T-helper 1 cell treated with Interleukin-12 subunit alpha and Interleukin-12 subunit beta and Interleukin-4 antibody, amounts not matched to agents 30 μg/mL and 1 μg/mL, for 36 hours (primary cell): ENCODE data around the gene CACHD1.

ENCODE experiments used
- H3K27ac Mint-ChIP-seq: one replicate; pipeline ENCODE4 v1.8.0; 2021; ENCODE audit warnings: mild to moderate bottlenecking, mixed read lengths
- H3K27me3 Mint-ChIP-seq: one replicate; pipeline ENCODE4 v1.8.0; 2021; ENCODE audit warnings: low read depth, mixed read lengths
- H3K36me3 Mint-ChIP-seq: one replicate; pipeline ENCODE4 v1.8.0; 2021; ENCODE audit warnings: low read depth, mixed read lengths
- H3K4me1 Mint-ChIP-seq: one replicate; pipeline ENCODE4 v1.8.0; 2021; ENCODE audit warnings: low read depth, mixed read lengths
- H3K4me3 Mint-ChIP-seq: one replicate; pipeline ENCODE4 v1.8.0; 2021; ENCODE audit warnings: mild to moderate bottlenecking, moderate library complexity, mixed read lengths
- H3K9me3 Mint-ChIP-seq: one replicate; pipeline ENCODE4 v1.8.0; 2021; ENCODE audit warnings: mixed read lengths

The CACHD1 gene

DNA sequence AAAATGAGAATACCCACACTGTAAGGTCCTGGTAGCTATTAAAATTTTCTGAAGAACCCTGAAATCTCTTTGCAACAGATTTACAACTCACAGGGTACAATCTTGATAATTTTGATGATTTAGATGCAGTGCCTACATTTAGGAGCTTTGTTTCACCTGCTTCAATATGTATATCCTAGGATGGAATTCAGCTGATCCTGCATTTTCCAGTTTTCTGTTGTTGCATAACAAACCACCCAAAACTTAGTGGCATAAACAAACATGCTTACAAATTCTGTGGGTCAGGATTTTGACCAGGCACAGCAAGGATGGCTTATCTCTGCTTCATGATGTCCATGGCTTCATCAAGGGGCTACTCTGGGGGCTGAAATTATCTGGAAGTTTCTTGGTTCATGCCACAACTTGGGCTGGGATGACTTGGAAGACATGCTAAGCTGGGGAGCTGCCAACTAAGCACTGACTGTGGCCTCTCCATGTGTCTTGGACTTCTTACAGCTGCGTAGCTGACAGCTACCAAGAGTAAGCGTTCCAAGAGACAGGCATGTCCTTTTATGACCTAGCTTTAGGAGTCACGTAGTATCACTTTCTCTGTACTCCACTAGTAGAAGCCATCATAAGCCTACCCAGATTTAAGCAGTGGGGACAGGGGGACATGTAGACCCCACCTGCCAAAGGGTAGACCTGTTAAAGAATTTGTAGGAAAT, 108.5 kb downstream of the CACHD1 start:
- no peaks in the 10 kb centered on the region for H3K4me1 Mint-ChIP-seq
- no peaks in the 10 kb centered on the region for H3K36me3 Mint-ChIP-seq
- no peaks in the 10 kb centered on the region for H3K9me3 Mint-ChIP-seq
- H3K27ac Mint-ChIP-seq: no peak overlapping the region
- H3K4me3 Mint-ChIP-seq: no peak overlapping the region
- H3K27me3 Mint-ChIP-seq: no peaks in the 10 kb centered on the region

DNA sequence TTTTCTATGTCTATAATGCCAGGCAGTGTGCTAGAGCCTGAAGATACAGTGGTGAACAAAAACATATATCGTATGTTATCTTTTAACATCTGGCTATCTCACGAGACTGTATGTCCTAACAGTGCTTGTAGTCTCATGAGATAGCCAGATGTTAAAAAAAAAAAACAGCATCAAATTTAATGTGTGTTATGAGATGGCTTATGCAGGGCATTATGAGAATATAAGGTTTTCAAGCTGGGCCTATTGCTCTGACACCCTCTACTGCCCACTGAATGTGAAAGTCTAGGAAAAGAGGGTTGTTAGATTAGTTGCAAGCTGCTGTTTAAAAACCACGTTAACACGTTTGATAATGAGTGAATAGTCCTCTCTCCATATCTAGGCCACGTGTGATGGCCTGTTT, 109.8 kb downstream of the CACHD1 start:
- Mint-ChIP-seq H3K27ac (no peak overlapping the region), H3K27me3 (no peaks in the 10 kb centered on the region), H3K36me3 (no peaks in the 10 kb centered on the region), H3K9me3 (no peaks in the 10 kb centered on the region), H3K4me3 (no peak overlapping the region), H3K4me1 (no peaks in the 10 kb centered on the region)

DNA sequence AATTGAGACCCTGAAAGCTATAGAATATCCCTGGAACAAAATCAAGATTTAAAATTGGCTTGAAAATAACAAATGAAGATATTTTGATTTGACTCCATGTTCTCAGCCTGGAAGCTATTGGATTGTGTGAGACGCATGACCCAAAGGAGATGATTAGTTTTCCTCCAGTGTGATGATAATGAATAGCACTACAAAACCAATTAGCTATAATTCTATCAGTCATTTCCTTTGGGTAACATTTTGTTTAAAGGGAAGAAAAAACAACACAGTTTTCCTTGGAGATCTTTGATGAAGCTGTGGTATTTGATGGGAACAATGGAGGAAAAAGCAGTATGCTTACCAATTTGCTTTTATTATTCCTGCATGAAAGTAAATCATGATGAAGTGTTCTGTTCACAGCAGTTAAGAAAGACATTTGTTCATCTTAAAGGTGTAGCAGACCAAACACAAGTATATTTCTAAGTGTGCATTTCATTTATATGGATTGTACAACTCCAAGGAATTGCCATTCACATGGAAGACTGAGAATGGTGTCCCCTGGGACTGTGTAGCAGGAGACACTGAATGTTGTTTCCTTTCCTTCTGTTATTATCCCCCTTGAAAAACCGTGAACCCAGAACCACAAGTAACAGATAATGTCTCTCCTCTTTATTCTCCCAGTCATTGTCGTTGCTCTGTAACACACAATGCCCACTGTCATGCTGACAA, 111.4 kb downstream of the CACHD1 start:
- H3K27ac Mint-ChIP-seq: no peak overlapping the region
- H3K36me3 Mint-ChIP-seq: no peaks in the 10 kb centered on the region
- H3K27me3 Mint-ChIP-seq: no peaks in the 10 kb centered on the region
- no peak overlapping the region for H3K4me3 Mint-ChIP-seq
- no peaks in the 10 kb centered on the region for H3K4me1 Mint-ChIP-seq
- no peaks in the 10 kb centered on the region for H3K9me3 Mint-ChIP-seq

DNA sequence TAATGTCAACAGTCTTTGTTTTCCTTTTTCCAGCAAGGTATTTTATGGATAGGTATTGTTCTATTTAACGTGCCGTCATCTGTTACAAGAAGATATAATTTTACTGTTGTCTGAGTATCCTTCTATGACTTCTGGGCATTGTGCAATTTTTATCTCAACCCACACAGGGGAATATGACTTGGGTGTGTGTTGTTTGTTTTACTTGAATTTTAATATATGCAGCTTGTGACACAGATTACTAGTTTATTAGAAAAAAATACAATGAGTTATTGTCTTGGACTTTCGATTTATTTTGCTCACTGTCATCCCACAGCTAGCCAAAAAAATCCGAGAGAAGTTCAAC, 111.9 kb downstream of the CACHD1 start:
- H3K9me3 Mint-ChIP-seq: no peaks in the 10 kb centered on the region
- no peaks in the 10 kb centered on the region for H3K27me3 Mint-ChIP-seq
- H3K4me1 Mint-ChIP-seq: no peaks in the 10 kb centered on the region
- H3K4me3 Mint-ChIP-seq: no peak overlapping the region
- no peaks in the 10 kb centered on the region for H3K36me3 Mint-ChIP-seq
- no peak overlapping the region for H3K27ac Mint-ChIP-seq

DNA sequence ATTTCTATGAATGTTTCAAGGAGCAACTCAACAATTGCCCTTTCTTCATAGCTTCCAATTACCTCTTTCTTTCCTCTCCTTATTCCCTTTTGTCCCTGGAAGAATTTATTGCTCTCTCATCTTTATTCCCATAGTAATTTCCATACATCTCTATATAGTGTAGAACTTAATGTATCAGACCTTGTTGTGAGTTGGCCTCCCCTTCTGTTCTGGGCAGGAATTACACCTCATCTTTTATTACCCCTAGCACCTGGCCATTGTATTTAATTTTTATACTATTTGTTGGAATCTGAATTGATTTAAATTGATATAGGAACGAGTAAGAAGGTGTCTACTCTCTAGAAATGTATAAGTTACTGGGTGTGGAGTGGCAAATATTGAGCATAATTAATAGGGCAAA, 114.5 kb downstream of the CACHD1 start:
- Mint-ChIP-seq H3K4me3 (no peak overlapping the region), H3K27ac (no peak overlapping the region), H3K27me3 (no peaks in the 10 kb centered on the region), H3K9me3 (no peaks in the 10 kb centered on the region), H3K36me3 (no peaks in the 10 kb centered on the region), H3K4me1 (no peaks in the 10 kb centered on the region)

DNA sequence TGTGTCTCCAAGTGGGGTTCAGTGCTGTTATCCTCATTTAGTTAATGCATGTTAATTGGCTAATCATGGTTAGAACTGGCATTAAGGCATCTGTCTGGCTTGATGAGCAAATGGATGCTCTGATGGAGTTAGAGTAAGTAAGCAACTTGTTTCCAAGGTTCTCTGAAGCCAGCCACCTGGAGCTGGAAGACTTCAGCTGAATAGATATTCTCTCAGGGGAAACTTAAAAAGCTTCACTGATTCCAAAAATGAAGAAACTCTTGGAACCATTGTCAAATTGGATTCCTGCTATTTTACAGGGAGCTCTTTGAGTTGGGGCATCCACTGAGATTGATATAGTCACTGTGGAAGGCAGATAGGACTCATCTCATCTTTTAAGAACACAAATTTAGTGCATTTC, 118.9 kb downstream of the CACHD1 start:
- Mint-ChIP-seq H3K4me3 (no peak overlapping the region), H3K4me1 (no peaks in the 10 kb centered on the region), H3K9me3 (no peaks in the 10 kb centered on the region), H3K27me3 (no peaks in the 10 kb centered on the region), H3K36me3 (no peaks in the 10 kb centered on the region), H3K27ac (no peak overlapping the region)

DNA sequence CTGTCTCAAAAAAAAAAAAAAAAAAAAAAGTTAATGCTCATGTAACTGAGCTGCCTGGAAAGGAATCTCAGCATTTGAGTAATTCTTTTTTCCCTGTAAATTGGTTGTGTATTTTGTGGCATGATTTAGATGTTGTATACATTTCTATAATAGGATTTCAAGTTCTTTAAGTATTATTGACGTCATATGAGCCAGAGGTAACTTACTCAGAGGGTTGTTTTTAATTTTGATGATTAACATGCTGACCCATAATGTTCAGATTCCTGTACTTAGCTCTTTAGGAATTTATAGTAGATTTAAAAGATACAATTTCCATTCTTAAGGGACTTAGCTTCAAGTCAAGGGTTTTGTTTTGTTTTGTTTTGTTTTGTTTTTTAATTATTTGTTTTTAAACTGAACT, 120.4 kb downstream of the CACHD1 start:
- no peak overlapping the region for H3K27ac Mint-ChIP-seq
- no peaks in the 10 kb centered on the region for H3K36me3 Mint-ChIP-seq
- H3K4me1 Mint-ChIP-seq: no peaks in the 10 kb centered on the region
- H3K4me3 Mint-ChIP-seq: no peak overlapping the region
- H3K9me3 Mint-ChIP-seq: no peaks in the 10 kb centered on the region
- H3K27me3 Mint-ChIP-seq: no peaks in the 10 kb centered on the region

DNA sequence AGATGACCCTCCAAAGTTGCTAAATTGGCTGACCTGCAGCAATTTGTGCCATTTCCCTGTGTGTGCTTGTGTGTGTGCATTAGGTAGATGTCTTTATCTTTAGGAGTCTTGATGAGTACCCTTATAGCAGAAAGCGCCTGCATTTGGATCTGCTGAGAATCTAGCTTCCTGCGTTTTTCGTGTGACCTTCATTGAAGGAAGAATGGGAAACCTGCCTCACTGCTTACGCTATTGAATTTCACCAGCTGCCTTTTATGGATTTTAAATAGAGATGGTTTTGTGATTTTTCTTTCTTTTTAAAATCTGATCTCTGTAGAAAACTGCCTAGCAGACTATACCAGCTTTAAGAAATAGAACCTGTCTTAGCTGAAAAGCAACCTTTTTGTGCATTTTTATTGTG, 124.5 kb downstream of the CACHD1 start:
- Mint-ChIP-seq H3K36me3 (no peaks in the 10 kb centered on the region), H3K27ac (no peak overlapping the region), H3K9me3 (no peaks in the 10 kb centered on the region), H3K27me3 (no peaks in the 10 kb centered on the region), H3K4me3 (no peak overlapping the region), H3K4me1 (no peaks in the 10 kb centered on the region)

DNA sequence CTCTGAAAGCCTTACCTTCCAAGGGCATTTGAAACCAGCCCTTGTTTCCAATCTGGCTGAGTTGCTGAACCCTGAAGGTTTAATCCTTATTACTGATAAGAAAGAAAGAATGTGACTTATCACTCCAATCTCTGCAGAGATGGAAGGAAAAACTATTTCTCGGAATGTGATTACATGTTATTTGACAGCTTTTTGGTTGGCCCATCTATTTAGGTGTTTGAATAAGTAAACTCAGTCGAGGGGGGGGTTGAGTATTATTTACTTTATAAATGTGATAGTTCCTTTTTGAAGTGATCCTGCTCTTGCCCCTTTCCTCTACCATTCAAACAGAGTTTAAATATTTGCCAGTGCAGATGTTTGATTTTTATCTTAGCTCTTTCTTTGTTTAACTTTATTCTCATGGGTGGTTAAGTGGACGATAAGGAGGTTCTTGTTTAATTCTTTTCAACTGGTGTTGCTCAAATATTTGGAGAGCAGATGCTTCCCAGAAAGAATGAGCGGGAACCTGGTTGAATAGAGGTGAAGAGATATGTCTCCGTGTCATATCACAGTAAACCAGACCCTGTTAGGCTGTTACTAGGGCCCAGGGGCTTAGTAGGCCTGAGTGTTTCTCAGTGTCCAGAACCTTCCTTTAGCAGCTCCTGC, 126.1 kb downstream of the CACHD1 start:
- H3K9me3 Mint-ChIP-seq: no peaks in the 10 kb centered on the region
- no peak overlapping the region for H3K27ac Mint-ChIP-seq
- H3K27me3 Mint-ChIP-seq: no peaks in the 10 kb centered on the region
- H3K36me3 Mint-ChIP-seq: no peaks in the 10 kb centered on the region
- H3K4me3 Mint-ChIP-seq: no peak overlapping the region
- H3K4me1 Mint-ChIP-seq: no peaks in the 10 kb centered on the region

DNA sequence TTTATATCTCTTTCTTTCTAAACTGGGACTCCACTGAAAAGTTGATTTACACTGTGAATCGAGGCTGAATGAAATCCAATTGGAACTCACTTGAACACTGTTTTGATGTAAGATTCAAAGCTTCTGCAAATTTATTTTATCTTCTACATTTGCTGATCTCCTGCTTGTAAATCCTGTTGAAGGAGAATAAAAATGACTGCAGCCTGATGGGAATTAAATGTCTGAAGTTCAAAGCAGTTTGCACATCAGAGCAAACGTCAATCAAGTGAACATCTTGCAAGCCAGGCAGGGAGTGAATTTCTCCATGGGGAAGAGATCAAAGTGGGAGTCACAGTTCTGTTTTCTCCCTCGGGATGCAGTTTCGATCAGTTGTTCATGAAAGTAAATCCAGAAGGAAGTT, 127.2 kb downstream of the CACHD1 start:
- Mint-ChIP-seq H3K27me3 (no peaks in the 10 kb centered on the region), H3K27ac (no peak overlapping the region), H3K36me3 (no peaks in the 10 kb centered on the region), H3K4me1 (no peaks in the 10 kb centered on the region), H3K9me3 (no peaks in the 10 kb centered on the region), H3K4me3 (no peak overlapping the region)

DNA sequence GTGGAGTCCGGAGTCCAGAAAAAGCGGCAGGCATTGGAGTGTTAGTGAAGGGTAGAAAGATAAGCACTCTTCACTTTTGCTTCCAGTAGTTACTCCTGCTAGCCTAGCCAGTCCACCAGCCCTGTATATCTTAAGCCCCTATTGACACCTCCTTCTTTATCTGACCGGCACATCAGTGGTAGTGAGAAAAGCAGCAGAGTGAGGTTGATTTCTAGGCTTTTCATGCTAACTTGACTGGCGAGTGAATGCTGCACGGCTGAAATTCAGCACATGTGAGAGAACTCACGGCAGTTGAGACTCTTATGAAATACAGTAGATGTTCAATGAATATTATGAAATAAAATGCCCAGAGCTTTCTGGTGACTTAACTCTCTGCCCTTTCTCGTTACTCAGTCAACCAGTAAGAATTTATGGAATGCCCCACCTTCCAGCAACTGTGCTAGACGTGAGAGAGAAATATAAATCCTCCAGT, 128.2 kb downstream of the CACHD1 start:
- Mint-ChIP-seq H3K9me3 (no peaks in the 10 kb centered on the region), H3K27ac (no peak overlapping the region), H3K4me1 (no peaks in the 10 kb centered on the region), H3K27me3 (no peaks in the 10 kb centered on the region), H3K4me3 (no peak overlapping the region), H3K36me3 (no peaks in the 10 kb centered on the region)

DNA sequence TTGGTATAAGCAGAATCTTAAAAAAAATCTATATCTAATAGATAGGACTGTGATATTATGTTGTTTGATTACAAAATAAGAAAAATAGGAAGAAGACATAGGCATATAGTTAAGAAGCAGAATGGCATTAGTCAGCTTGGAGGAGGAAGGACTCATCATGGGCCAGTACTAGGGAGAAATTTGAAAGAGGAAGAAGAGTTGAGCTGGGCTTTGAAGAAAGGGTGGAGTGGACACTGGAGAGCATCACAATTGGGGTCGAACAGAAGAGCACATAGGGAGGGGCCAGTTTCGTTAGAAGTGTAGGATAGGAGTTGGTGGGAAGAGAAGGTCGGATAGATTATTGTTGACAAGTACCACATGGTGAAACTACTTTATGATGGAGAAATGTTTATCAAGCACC, 129.3 kb downstream of the CACHD1 start:
- no peaks in the 10 kb centered on the region for H3K36me3 Mint-ChIP-seq
- H3K27ac Mint-ChIP-seq: no peak overlapping the region
- H3K4me1 Mint-ChIP-seq: no peaks in the 10 kb centered on the region
- H3K4me3 Mint-ChIP-seq: no peak overlapping the region
- no peaks in the 10 kb centered on the region for H3K27me3 Mint-ChIP-seq
- H3K9me3 Mint-ChIP-seq: no peaks in the 10 kb centered on the region

DNA sequence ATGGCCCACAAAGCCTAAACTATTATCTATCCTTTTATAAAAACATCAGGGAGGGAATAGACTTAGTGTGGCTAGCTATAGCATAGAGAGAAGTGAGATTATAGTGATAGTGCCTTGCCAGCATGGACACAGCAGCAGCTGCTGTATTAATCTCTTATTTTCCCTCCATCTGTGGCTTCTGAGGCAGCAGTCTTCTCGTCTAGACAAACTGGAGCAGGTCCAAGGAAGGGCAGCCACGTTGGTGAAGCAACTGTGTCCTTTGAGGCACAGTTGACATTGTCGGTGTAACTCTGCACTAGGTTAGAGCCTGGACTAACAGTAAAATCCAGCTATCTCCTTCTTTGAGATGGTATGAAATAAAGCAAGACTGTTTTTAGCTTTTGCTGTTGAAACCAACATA, 131.3 kb downstream of the CACHD1 start:
- Mint-ChIP-seq H3K36me3 (no peaks in the 10 kb centered on the region), H3K27me3 (no peaks in the 10 kb centered on the region), H3K4me1 (no peaks in the 10 kb centered on the region), H3K9me3 (no peaks in the 10 kb centered on the region), H3K27ac (no peak overlapping the region), H3K4me3 (no peak overlapping the region)

DNA sequence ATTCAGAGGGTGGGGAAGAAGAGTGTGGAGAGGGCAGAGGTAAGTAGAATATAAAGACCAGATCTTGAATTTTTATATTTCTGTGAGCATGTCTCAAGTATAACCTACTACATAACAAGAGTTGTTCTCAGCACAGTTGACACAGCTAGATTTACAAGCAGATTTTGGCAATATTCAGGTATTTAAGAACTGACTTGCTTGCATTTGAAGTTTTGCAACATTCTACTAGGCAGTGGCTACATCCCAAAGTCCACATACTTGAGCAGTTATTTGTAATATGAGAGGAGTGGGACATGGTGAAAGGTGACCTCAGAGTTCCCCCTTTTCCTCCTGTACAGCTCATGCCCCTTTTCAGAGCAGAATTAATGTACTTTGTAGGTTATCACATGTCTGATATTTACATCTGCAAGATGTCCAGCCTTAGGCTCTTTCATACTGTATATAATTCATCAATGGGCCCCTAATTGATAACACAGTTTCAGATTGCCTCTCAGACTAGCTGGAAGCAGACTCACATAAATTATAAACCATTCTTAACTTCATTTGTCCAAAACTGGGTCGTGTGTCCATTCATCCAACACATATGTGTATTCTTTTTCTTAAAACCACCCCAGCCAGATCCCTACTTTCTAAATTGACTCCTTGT, 138.2 kb downstream of the CACHD1 start:
- no peak overlapping the region for H3K27ac Mint-ChIP-seq
- H3K4me1 Mint-ChIP-seq: no peaks in the 10 kb centered on the region
- no peaks in the 10 kb centered on the region for H3K36me3 Mint-ChIP-seq
- H3K9me3 Mint-ChIP-seq: peaks cover 11% of the 10 kb centered on the region
- H3K27me3 Mint-ChIP-seq: no peaks in the 10 kb centered on the region
- H3K4me3 Mint-ChIP-seq: no peak overlapping the region

DNA sequence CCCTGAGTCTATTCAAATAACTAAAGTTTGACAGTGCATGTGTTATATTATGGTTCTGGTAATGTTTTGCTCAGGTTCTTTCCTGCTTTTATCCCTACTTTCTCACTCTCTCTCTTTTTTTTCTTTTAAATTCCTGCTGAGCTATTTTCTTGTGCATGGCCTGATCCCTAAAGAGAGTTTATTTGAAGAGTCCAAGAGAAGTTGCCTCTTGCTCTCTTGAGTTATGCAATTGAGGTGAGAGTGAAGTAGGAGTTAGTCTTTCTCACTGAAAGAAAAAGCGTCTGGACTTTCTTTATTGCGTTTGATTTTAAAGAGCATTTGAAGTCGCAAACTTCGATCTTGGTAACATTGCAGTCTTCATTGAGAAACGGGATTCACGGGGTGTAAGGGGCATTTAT, 138.7 kb downstream of the CACHD1 start:
- no peaks in the 10 kb centered on the region for H3K36me3 Mint-ChIP-seq
- H3K4me3 Mint-ChIP-seq: no peak overlapping the region
- H3K4me1 Mint-ChIP-seq: no peaks in the 10 kb centered on the region
- peaks cover 11% of the 10 kb centered on the region for H3K9me3 Mint-ChIP-seq
- H3K27me3 Mint-ChIP-seq: no peaks in the 10 kb centered on the region
- H3K27ac Mint-ChIP-seq: no peak overlapping the region
